A549 (cell line): ENCODE measurements around the gene NPHS2. TPM values are rescaled to one million over a fixed set of nuclear protein-coding genes. Genes with fewer than 3 reads are reported as not detected.

Experiments used
- ATAC-seq, 2 experiments: fragments of 200-7000 bp in 1 of 2; fragments of >200 bp in 1 of 2; cut with Nextera tagmentation in 1 of 2; cut with Tn5 transposase in 1 of 2; 3 replicates each; pipeline versions ENCODE4 v1.8.0 to v1.9.1; 2018 to 2020; ENCODE audit warnings: mild to moderate bottlenecking in 1 of 2, moderate library complexity in 1 of 2
- CTCF ChIA-PET: fragments of 300-600 bp; sonication (Branson Sonifier 250); formaldehyde crosslinking; extraction: SDS; loops from one replicate; lab custom pipeline; 2021; ENCODE audit warnings: antibody characterized with exemption, inconsistent platforms; lab: Yijun Ruan, JAX
- POLR2A ChIA-PET: fragments of 350-600 bp; formaldehyde crosslinking; extraction: SDS; loops from one replicate; lab custom pipeline; 2021; ENCODE audit warnings: antibody characterized with exemption, inconsistent platforms; lab: Yijun Ruan, JAX
- DNase-seq, 2 experiments: peaks; one replicate each; pipeline versions ENCODE4 v3.0.0 to v3.0.0-alpha.2; 2011 to 2016; ENCODE audit warnings: low read depth in 1 of 2, low spot score in 1 of 2
- FAIRE-seq: peaks from 2 replicates; lab custom pipeline; 2011; peaks lifted over from hg19 to GRCh38; lab: Jason Lieb, UNC
- H3K27ac ChIP-seq, 2 experiments: fragments of >200 bp; sonication (Bioruptor Twin); formaldehyde crosslinking; 3 replicates each; pipeline ENCODE4 v1.5.1; 2016 to 2017
- H3K4me1 ChIP-seq: fragments of >200 bp; sonication (Bioruptor Twin); formaldehyde crosslinking; 3 replicates; pipeline ENCODE4 v1.6.1; 2016
- H3K4me2 ChIP-seq: fragments of >200 bp; sonication (Bioruptor Twin); formaldehyde crosslinking; 3 replicates; pipeline ENCODE4 v1.6.1; 2016
- H3K4me3 ChIP-seq: fragments of >200 bp; sonication (Bioruptor Twin); formaldehyde crosslinking; 3 replicates; pipeline ENCODE4 v1.5.1; 2016
- H3K9me3 ChIP-seq: fragments of >200 bp; sonication (Bioruptor Twin); formaldehyde crosslinking; 3 replicates; pipeline ENCODE4 v1.6.1; 2016
- ATOH8 ChIP-seq: fragments of 250-450 bp; sonication (Bioruptor Pico); IDR thresholded peaks from 2 replicates; pipeline ENCODE4 v1.5.0; 2020; ENCODE audit warnings: low read depth, mild to moderate bottlenecking, moderate library complexity
- BHLHE40 ChIP-seq: IDR thresholded peaks from 2 replicates; pipeline ENCODE4 v1.6.1; 2012; ENCODE audit warnings: low read depth, low read length, inconsistent platforms
- CBX2 ChIP-seq: fragments of 200-600 bp; sonication (generic); IDR thresholded peaks from 2 replicates; pipeline ENCODE4 v1.6.1; 2016; ENCODE audit warnings: low read depth, mild to moderate bottlenecking, borderline replicate concordance
- CBX8 ChIP-seq: fragments of 200-600 bp; sonication (generic); IDR thresholded peaks from 2 replicates; pipeline ENCODE4 v1.6.1; 2016
- EP300 ChIP-seq, 2 experiments: fragments of >200 bp; sonication (Bioruptor Twin); formaldehyde crosslinking; IDR thresholded peaks; 2 replicates in 1 of 2; 3 replicates in 1 of 2; pipeline ENCODE4 v1.6.1; 2016 to 2017
- ESRRA ChIP-seq: fragments of 150-350 bp; IDR thresholded peaks from 2 replicates; pipeline ENCODE4 v1.6.1; 2014; ENCODE audit warnings: mild to moderate bottlenecking, low read length, borderline replicate concordance
- FOSB ChIP-seq: fragments of 250-450 bp; sonication (Bioruptor Pico); IDR thresholded peaks from 2 replicates; pipeline ENCODE4 v1.5.0; 2020; ENCODE audit warnings: mild to moderate bottlenecking, moderate library complexity
- FOXS1 ChIP-seq: fragments of 250-450 bp; sonication (Bioruptor Pico); IDR thresholded peaks from 2 replicates; pipeline ENCODE4 v1.5.0; 2020; ENCODE audit warnings: mild to moderate bottlenecking, moderate library complexity
- GATA3 ChIP-seq: IDR thresholded peaks from 2 replicates; pipeline ENCODE4 v1.6.1; 2012; ENCODE audit warnings: borderline replicate concordance
- HOXA7 ChIP-seq: fragments of 250-450 bp; sonication (Bioruptor Pico); IDR thresholded peaks from 2 replicates; pipeline ENCODE4 v1.5.0; 2020; ENCODE audit warnings: mild to moderate bottlenecking, moderate library complexity
- HOXB13 ChIP-seq: fragments of 250-450 bp; sonication (Bioruptor Pico); IDR thresholded peaks from 2 replicates; pipeline ENCODE4 v1.5.0; 2020; ENCODE audit warnings: low read depth, mild to moderate bottlenecking, moderate library complexity
- HOXB5 ChIP-seq: fragments of 250-450 bp; sonication (Bioruptor Pico); IDR thresholded peaks from 2 replicates; pipeline ENCODE4 v1.5.0; 2020; ENCODE audit warnings: mild to moderate bottlenecking, moderate library complexity
- JUN ChIP-seq, 2 experiments: fragments of >200 bp; sonication (Bioruptor Twin); formaldehyde crosslinking; IDR thresholded peaks; 2 replicates in 1 of 2; 3 replicates in 1 of 2; pipeline ENCODE4 v1.6.1; 2016 to 2017
- JUNB ChIP-seq: fragments of >200 bp; sonication (Bioruptor Twin); formaldehyde crosslinking; IDR thresholded peaks from 2 replicates; pipeline ENCODE4 v1.6.1; 2016
- KDM5A ChIP-seq: fragments of 200-600 bp; sonication (generic); IDR thresholded peaks from 2 replicates; pipeline ENCODE4 v1.6.1; 2016; ENCODE audit warnings: antibody characterized with exemption, mild to moderate bottlenecking
- MAZ ChIP-seq: fragments of 150-350 bp; IDR thresholded peaks from 2 replicates; pipeline ENCODE4 v1.6.1; 2014; ENCODE audit warnings: antibody characterized with exemption, low read depth, low read length, borderline replicate concordance
- MYC ChIP-seq: IDR thresholded peaks from 2 replicates; pipeline ENCODE4 v1.6.1; 2012; ENCODE audit warnings: mild to moderate bottlenecking, inconsistent platforms, low read length, improper control_type of control experiment, borderline replicate concordance
- NFE2L2 ChIP-seq: fragments of 150-350 bp; conservative IDR thresholded peaks from 2 replicates; pipeline ENCODE4 v1.6.1; 2014; ENCODE audit warnings: low read length
- POLR2AphosphoS2 ChIP-seq: conservative IDR thresholded peaks from 2 replicates; pipeline ENCODE4 v1.6.1; 2012; ENCODE audit warnings: low read length, improper control_type of control experiment, inconsistent platforms
- RAD21 ChIP-seq, 2 experiments: fragments of >200 bp in 1 of 2; sonication (Bioruptor Twin) in 1 of 2; formaldehyde crosslinking in 1 of 2; IDR thresholded peaks in 1 of 2; conservative IDR thresholded peaks in 1 of 2; 2 replicates in 1 of 2; 3 replicates in 1 of 2; pipeline ENCODE4 v1.6.1; 2012 to 2018; ENCODE audit warnings: inconsistent platforms in 1 of 2
- RFX5 ChIP-seq: fragments of 450-650 bp; IDR thresholded peaks from 2 replicates; pipeline ENCODE4 v1.7.1; 2014; ENCODE audit warnings: antibody characterized with exemption, mild to moderate bottlenecking, moderate library complexity
- SREBF2 ChIP-seq: fragments of 450-650 bp; IDR thresholded peaks from 2 replicates; pipeline ENCODE4 v1.6.1; 2014; ENCODE audit warnings: mild to moderate bottlenecking, moderate library complexity
- TFCP2L1 ChIP-seq: fragments of 250-450 bp; sonication (Bioruptor Pico); IDR thresholded peaks from 2 replicates; pipeline ENCODE4 v1.5.0; 2021; ENCODE audit warnings: mild to moderate bottlenecking
- ZC3H11A ChIP-seq: fragments of 450-650 bp; IDR thresholded peaks from 2 replicates; pipeline ENCODE4 v1.6.1; 2014; ENCODE audit warnings: antibody characterized with exemption, mild to moderate bottlenecking
- ZNF302 ChIP-seq: fragments of 250-450 bp; sonication (Bioruptor Pico); IDR thresholded peaks from 2 replicates; pipeline ENCODE4 v1.9.0; 2021; ENCODE audit warnings: inconsistent platforms, mild to moderate bottlenecking, moderate library complexity
- ZSCAN20 ChIP-seq: fragments of 250-450 bp; sonication (Bioruptor Pico); IDR thresholded peaks from 2 replicates; pipeline ENCODE4 v1.8.0; 2022; ENCODE audit warnings: mild to moderate bottlenecking, moderate library complexity
- WGBS: methylation state at CpG from one replicate; pipeline ENCODE4 v1.1.6; 2017; ENCODE audit errors: missing lambda C conversion rate; 5-methylcytosine and 5-hydroxymethylcytosine counted together
- polyA plus RNA-seq, 4 experiments: library from polyadenylated mRNA; depleted of rRNA in 3 of 4; stranded (reverse); fragments of >200 nt; fragmentation: RNase III in 1 of 4; extraction: RNeasy Plus Mini Kit Qiagen cat#74134 plus additional on column Dnase treatment in 1 of 4; gene quantifications; 2 replicates in 3 of 4; 3 replicates in 1 of 4; pipeline ENCODE4 v1.2.3, GENCODE V29; 2011 to 2017
- TF ChIP-seq, protein P1 (sequence below): fragments of 250-450 bp; sonication (Bioruptor Pico); IDR thresholded peaks from 2 replicates; pipeline ENCODE4 v1.5.0; 2021; ENCODE audit warnings: mild to moderate bottlenecking, moderate library complexity, borderline replicate concordance
- TF ChIP-seq, protein P2 (sequence below): fragments of 150-350 bp; IDR thresholded peaks from 2 replicates; pipeline ENCODE4 v1.6.1; 2014; ENCODE audit warnings: low read depth, mild to moderate bottlenecking, low read length
- TF ChIP-seq, protein P3 (sequence below): IDR thresholded peaks from 2 replicates; pipeline ENCODE4 v1.6.1; 2012

Gene NPHS2
- polyA plus RNA-seq, 2 of the 4 experiments (the other 2 are of a cell fraction) = not detected

DNA sequence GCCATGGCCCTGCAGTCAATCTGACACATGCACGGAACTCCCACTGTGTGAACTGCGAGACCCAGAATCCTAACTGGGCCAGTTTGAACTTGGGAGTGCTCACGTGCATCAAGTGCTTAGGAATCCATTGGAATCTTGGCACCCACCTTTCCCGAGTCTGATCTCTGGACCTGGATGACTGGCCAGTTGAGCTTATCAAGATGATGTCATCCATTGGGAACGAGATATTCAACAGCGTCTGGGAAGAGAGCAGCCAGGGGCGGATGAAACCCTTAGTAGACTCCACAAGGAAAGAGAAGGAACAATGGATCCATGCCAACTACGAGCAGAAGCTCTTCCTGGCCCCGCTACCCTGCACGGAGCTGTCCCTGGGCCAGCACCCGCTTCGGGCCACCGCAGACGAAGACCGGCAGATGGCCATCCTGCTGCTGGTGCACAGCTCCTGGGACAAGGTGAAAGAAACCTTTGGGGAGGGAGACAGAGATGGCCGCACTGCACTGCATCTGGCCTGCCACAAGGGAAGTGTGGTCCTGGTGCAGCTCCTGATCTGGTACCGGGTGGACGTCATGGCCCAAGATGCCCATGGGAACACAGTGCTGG lies 12.8 kb upstream of the NPHS2 start:
- no peak for ATAC-seq
- no peaks in the 10 kb centered on the region; the same call in 2 of the 3 replicates for H3K4me1 ChIP-seq
- ChIA-PET CTCF (interaction anchor here (0.6 to 2.6 kb wide), 2 partner anchors 226 to 578 kb away, joined by 3 to 6 read pairs; no protein-coding TSS in a partner anchor), POLR2A (no interaction called here)
- H3K9me3 ChIP-seq = no peaks in the 10 kb centered on the region
- no peak overlapping the region for H3K4me3 ChIP-seq
- 83% methylated on average over 18 of the region's 18 CpGs for WGBS
- no peak overlapping the region for H3K4me2 ChIP-seq
- no peak for FAIRE-seq
- no peak overlapping the region for H3K27ac ChIP-seq
- no peak for DNase-seq
- TF ChIP-seq FOXS1 (no peak), HOXB5 (CRISPR knock-in tag) (no peak), JUN (IDR thresholded peaks at IDR 0.05) (no peak)
- TF ChIP-seq, protein P1, sequence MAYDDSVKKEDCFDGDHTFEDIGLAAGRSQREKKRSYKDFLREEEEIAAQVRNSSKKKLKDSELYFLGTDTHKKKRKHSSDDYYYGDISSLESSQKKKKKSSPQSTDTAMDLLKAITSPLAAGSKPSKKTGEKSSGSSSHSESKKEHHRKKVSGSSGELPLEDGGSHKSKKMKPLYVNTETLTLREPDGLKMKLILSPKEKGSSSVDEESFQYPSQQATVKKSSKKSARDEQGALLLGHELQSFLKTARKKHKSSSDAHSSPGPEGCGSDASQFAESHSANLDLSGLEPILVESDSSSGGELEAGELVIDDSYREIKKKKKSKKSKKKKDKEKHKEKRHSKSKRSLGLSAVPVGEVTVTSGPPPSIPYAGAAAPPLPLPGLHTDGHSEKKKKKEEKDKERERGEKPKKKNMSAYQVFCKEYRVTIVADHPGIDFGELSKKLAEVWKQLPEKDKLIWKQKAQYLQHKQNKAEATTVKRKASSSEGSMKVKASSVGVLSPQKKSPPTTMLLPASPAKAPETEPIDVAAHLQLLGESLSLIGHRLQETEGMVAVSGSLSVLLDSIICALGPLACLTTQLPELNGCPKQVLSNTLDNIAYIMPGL (CRISPR knock-in tag) = no peak

- DNase-seq (no peak), ATAC-seq (no peak), FAIRE-seq (no peak)
- H3K4me3 ChIP-seq = no peak overlapping the region
- H3K27ac ChIP-seq = no peak overlapping the region
- H3K4me2 ChIP-seq = no peak overlapping the region
- CTCF ChIA-PET = interaction anchor here (1.7 to 4.2 kb wide), 2 partner anchors 12 to 35 kb away, joined by 5 to 24 read pairs; no protein-coding TSS in a partner anchor
- H3K9me3 ChIP-seq = no peaks in the 10 kb centered on the region
- POLR2A ChIA-PET = no interaction called here
- no peak for TF ChIP-seq HOXB13 (CRISPR knock-in tag)
- TF ChIP-seq RAD21 (conservative IDR thresholded peaks at IDR 0.05 in 1 of 2, IDR thresholded peaks at IDR 0.05 in 1 of 2) = no peak
- no peak for TF ChIP-seq POLR2AphosphoS2
- no peak for TF ChIP-seq SREBF2
- no peak for TF ChIP-seq CBX8
- 73% methylated on average over 6 of the region's 6 CpGs for WGBS
- H3K4me1 ChIP-seq = no peaks in the 10 kb centered on the region; the same call in 2 of the 3 replicates
These were observed 11.6 kb upstream of the NPHS2 start for GRCh38 chr1:179587336-179587735.

- FAIRE-seq (no peak), DNase-seq (peak; percentile 44 to 81), ATAC-seq (peak; percentile 91 to 94)
- H3K4me1 ChIP-seq = no peaks in the 10 kb centered on the region
- 2% methylated on average over 23 of the region's 60 CpGs for WGBS
- no peaks in the 10 kb centered on the region for H3K9me3 ChIP-seq
- POLR2A ChIA-PET = no interaction called here
- H3K4me2 ChIP-seq = peak overlapping the region; percentile 80
- peak overlapping the region; percentile 60 to 77; a peak in 5 of 6 replicates for H3K27ac ChIP-seq
- CTCF ChIA-PET = interaction anchor here (0.6 to 4.2 kb wide), 10 partner anchors 9 to 845 kb away, joined by 3 to 24 read pairs (median 5); no protein-coding TSS in a partner anchor
- peak overlapping the region; percentile 50 for H3K4me3 ChIP-seq
- TF ChIP-seq FOSB (no peak), ATOH8 (CRISPR knock-in tag) (no peak), EP300 (IDR thresholded peaks at IDR 0.05) (no peak), CBX2 (no peak), RAD21 (conservative IDR thresholded peaks at IDR 0.05 in 1 of 2, IDR thresholded peaks at IDR 0.05 in 1 of 2) (no peak; a peak in 1 of 5 replicates), NFE2L2 (no peak), HOXA7 (CRISPR knock-in tag) (no peak), MYC (no peak), KDM5A (no peak), GATA3 (no peak), RFX5 (no peak), POLR2AphosphoS2 (no peak), TFCP2L1 (CRISPR knock-in tag) (no peak), ZNF302 (no peak), ZSCAN20 (CRISPR knock-in tag) (no peak), ESRRA (no peak), JUNB (no peak), BHLHE40 (no peak), ZC3H11A (no peak), MAZ (no peak)
- TF ChIP-seq, protein P2, sequence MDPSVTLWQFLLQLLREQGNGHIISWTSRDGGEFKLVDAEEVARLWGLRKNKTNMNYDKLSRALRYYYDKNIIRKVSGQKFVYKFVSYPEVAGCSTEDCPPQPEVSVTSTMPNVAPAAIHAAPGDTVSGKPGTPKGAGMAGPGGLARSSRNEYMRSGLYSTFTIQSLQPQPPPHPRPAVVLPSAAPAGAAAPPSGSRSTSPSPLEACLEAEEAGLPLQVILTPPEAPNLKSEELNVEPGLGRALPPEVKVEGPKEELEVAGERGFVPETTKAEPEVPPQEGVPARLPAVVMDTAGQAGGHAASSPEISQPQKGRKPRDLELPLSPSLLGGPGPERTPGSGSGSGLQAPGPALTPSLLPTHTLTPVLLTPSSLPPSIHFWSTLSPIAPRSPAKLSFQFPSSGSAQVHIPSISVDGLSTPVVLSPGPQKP = no peak
- TF ChIP-seq, protein P3, sequence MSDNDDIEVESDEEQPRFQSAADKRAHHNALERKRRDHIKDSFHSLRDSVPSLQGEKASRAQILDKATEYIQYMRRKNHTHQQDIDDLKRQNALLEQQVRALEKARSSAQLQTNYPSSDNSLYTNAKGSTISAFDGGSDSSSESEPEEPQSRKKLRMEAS = peak; percentile 43; the same call in 1 of the 2 replicates
These were observed 10.5 kb upstream of the NPHS2 start for GRCh38 chr1:179586107-179586823.
